ENCODE measurements around the gene RPL21.

RPL21 gene

GRCh38 chr13:27251166-27252091 lies at the start of gene RPL21:
RPL21 (plus strand) TSS chr13:27251558; CDS start chr13:27253777, 2,219 bp downstream.
- H3K4me3 ChIP-seq (ENCODE audit: low read depth, low read length): peak within 1 kb of the TSS; percentile 78
- TF ChIP-seq CTCF (IDR thresholded peaks at IDR 0.05; ENCODE audit: low read depth, low read length): no peak
- TF ChIP-seq POLR2A (IDR thresholded peaks at IDR 0.05; ENCODE audit: extremely low read depth, insufficient read length): peak; percentile 91
- TF ChIP-seq MYC (IDR thresholded peaks at IDR 0.05; ENCODE audit: low read depth, low read length): peak; percentile 95
- peak; percentile 75 for TF ChIP-seq MAX (IDR thresholded peaks at IDR 0.05; ENCODE audit: low read depth, low read length)
- peak; percentile 99 for DNase-seq (ENCODE audit: low read depth)

- no peak for DNase-seq (ENCODE audit: low read depth)
- no peak for TF ChIP-seq MYC (IDR thresholded peaks at IDR 0.05; ENCODE audit: low read depth, low read length)
- no peak for TF ChIP-seq POLR2A (IDR thresholded peaks at IDR 0.05; ENCODE audit: extremely low read depth, insufficient read length)
- TF ChIP-seq MAX (IDR thresholded peaks at IDR 0.05; ENCODE audit: low read depth, low read length): no peak
- H3K4me3 ChIP-seq (ENCODE audit: low read depth, low read length): no peak overlapping the region
Measured at GRCh38 chr13:27201661-27202060, 49.7 kb upstream of the RPL21 start.

GRCh38 chr13:27203186-27203585 lies 48.2 kb upstream of the RPL21 start:
- no peak overlapping the region for H3K4me3 ChIP-seq (ENCODE audit: low read depth, low read length)
- DNase-seq (ENCODE audit: low read depth): peak; percentile 39
- no peak for TF ChIP-seq MAX (IDR thresholded peaks at IDR 0.05; ENCODE audit: low read depth, low read length)
- no peak for TF ChIP-seq MYC (IDR thresholded peaks at IDR 0.05; ENCODE audit: low read depth, low read length)

GRCh38 chr13:27203854-27204253 lies 47.5 kb upstream of the RPL21 start:
- peak; percentile 39 for DNase-seq (ENCODE audit: low read depth)
- TF ChIP-seq CTCF (IDR thresholded peaks at IDR 0.05; ENCODE audit: low read depth, low read length): no peak
- no peak for TF ChIP-seq MYC (IDR thresholded peaks at IDR 0.05; ENCODE audit: low read depth, low read length)
- no peak for TF ChIP-seq MAX (IDR thresholded peaks at IDR 0.05; ENCODE audit: low read depth, low read length)
- TF ChIP-seq POLR2A (IDR thresholded peaks at IDR 0.05; ENCODE audit: extremely low read depth, insufficient read length): no peak
- no peak overlapping the region for H3K4me3 ChIP-seq (ENCODE audit: low read depth, low read length)

- DNase-seq (ENCODE audit: low read depth): no peak
- H3K4me3 ChIP-seq (ENCODE audit: low read depth, low read length): no peak overlapping the region
- TF ChIP-seq POLR2A (IDR thresholded peaks at IDR 0.05; ENCODE audit: extremely low read depth, insufficient read length) (no peak), MAX (IDR thresholded peaks at IDR 0.05; ENCODE audit: low read depth, low read length) (no peak), MYC (IDR thresholded peaks at IDR 0.05; ENCODE audit: low read depth, low read length) (no peak), CTCF (IDR thresholded peaks at IDR 0.05; ENCODE audit: low read depth, low read length) (no peak)
Measured at GRCh38 chr13:27208514-27208913, 42.8 kb upstream of the RPL21 start.

- no peak for DNase-seq (ENCODE audit: low read depth)
- no peak overlapping the region for H3K4me3 ChIP-seq (ENCODE audit: low read depth, low read length)
- TF ChIP-seq CTCF (IDR thresholded peaks at IDR 0.05; ENCODE audit: low read depth, low read length) (no peak), MAX (IDR thresholded peaks at IDR 0.05; ENCODE audit: low read depth, low read length) (no peak), POLR2A (IDR thresholded peaks at IDR 0.05; ENCODE audit: extremely low read depth, insufficient read length) (no peak), MYC (IDR thresholded peaks at IDR 0.05; ENCODE audit: low read depth, low read length) (no peak)
Measured at GRCh38 chr13:27211271-27211670, 40.1 kb upstream of the RPL21 start.

All from NB4 (cell line).